Kidney tubule cell (primary cell): Measurements from ENCODE around the gene RECK.
"Not testable (repeated sequence)": the region's sequence is repeated elsewhere in the genome, so short reads cannot be mapped to it uniquely, and the experiment has no call there.

ENCODE experiments used
- DNase-seq: peaks from one replicate; pipeline ENCODE4 v3.0.0-alpha.2; 2018; ENCODE audit warnings: low spot score

RECK gene

DNA sequence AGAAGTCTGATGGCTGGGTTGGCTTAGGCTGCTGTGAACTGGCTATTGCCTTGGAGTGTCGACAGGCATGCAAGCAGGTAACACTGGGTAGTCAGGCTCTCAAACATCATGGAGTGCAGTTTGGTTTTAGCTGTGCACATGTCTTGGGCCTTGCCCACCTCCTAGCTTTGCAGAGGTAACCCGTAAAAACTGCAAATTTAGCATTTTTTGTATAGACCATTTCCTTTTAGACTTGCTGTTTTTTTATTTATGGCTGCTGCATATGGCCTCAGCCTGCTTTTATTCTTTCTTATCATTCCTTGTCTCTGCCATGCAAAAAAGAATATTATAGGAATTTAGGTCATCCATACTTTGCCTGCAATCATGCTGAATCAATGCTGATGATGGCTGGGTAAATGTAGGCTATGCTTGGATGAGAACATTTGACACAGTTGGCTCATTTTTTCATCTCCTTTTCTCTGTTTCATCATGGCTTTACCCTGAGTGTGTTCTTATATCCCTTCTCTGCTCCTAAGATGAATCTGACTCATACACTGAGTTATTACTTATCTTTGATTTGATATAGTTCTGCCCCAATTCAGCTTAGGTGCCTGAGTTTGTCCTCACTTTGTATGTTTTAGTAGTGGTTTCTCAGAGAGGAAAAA is 27.2 kb downstream of the RECK start:
- DNase-seq: peak; percentile 23

DNA sequence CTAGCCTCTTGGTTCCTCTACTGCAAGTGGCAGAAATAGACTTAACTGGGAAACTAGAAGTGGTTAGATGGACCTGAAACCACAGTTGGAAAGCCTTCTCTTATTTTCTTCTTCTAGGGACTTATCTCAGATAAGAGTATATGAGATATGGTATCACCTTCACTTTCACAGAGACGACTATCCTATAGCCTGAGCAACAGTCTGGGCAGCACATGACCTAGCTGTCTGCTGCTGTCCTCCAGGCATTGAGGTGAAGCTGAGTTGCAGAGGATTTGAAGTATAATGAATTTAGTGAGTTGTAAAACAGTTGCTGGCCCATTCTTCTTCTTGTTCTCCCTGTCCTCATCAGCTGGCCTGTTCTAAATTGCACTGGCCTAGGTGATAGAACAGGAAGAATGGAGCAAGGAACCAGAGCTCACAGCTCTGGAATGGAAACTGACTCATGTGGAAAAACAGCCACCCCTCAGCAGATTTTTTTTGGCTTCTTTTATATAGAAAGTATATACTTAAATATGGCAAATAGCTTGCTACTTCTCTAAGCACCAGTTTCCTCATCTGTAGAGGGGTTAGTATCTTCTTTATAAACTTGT is 27.8 kb downstream of the RECK start:
- peak; percentile 32 for DNase-seq

- no peak for DNase-seq
Observed at GRCh38 chr9:36074055-36074454, 37.3 kb downstream of the RECK start.

- peak; percentile 72 for DNase-seq
Observed at GRCh38 chr9:36074870-36075532, 38.3 kb downstream of the RECK start.

GRCh38 chr9:36078051-36078450 is 41.3 kb downstream of the RECK start:
- no peak for DNase-seq

DNA sequence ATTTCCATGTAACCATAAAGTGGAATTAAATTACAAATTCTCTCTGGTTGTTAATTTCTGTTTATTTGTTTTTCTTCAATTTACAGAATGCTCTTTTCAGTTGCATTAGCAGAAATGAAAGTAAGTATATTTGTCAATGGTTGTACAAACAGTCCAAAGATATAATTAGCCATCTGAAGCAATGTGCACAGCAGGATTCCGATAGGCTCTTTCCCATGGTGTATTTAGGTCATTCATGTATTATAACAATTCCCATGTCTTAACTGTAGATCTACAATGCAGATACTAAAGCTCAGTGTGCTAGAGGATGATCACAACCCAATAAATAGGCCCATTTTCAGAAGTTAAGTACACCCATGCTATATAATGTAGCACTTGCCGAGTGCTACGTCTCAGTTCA is 43.8 kb downstream of the RECK start:
- DNase-seq: no peak

DNA sequence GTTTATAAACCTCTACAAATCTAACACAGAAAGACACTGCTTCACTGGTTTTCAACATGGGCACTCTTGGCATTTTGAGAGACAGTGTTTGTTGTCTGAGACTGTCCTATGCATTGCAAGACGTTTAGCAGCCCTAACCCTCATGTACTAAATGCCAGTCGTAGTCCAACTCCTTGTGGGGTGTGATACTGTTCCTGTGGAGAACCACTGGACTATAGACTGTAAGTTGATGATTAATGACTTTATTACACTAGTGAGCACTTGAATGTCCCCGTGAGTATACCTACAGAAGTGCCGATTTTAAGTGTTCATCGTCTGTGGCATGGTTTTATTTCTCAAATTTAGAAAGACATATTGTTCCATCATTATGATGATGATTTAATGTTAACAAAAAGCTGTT is 46.2 kb downstream of the RECK start:
- DNase-seq: peak; percentile 28

- no peak for DNase-seq
Observed at GRCh38 chr9:36086442-36086841, 49.7 kb downstream of the RECK start.

DNA sequence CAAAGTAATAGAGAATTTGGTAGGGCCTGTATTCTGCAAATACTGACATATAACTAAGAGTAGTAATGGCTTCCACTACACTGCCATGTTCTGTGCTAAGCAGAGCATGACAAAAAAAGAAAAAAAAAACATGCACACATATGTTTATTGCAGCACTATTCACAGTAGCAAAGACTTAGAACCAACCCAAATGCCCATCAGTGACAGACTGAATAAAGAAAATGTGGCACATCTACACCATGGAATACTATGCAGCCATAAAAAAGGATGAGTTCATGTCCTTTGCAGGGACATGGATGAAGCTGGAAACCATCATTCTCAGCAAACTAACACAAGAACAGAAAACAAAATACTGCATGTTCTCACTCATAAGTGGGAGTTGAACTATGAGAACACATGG is 50.3 kb downstream of the RECK start:
- not testable (repeated sequence) for DNase-seq

GRCh38 chr9:36088020-36088419 is 51.3 kb downstream of the RECK start:
- DNase-seq: no peak

DNA sequence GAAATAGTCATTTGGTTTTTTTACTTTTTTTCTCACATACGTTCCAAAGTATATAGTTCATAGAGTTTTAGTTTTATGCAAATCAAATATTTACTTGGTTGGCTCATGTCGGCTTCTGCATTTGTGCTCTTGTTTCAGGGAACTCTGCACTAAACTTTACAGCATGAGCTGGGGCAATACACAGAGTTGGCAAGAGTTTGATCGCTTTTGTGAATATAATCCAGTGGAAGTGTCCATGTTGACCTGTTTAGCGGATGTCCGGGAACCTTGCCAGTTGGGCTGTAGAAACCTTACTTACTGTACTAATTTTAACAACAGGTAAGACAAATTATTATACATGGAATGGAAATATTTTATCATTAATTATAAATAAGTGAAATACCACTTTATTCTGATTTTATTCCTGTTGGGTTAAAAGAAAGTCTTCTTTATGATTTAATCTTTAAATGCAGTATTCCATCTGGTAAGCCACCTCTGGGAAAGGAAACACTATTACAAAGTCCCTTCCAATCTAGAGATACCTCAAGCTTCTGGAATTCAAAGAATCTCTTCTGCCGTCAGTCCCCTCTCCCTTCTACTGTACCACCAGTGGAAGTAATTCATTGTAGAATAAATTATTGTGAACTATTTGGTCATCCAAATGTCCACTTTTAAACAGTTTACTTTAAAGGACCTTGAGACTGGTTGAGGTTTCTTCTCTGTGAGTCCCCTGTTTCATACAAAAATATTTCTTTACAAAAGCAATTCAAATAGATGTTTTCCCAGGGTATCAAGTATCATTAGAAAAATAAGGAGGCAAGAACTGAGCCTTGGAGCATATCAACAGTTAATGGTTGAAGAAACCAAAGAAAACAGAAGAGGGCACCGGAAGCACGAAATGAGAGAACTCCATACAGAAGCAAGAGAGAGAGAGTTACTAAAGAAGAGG is 54.6 kb downstream of the RECK start:
- DNase-seq: peak; percentile 90

- no peak for DNase-seq
Observed at GRCh38 chr9:36092014-36092413, 55.3 kb downstream of the RECK start.

- DNase-seq: peak; percentile 18
Observed at GRCh38 chr9:36092509-36093215, 55.9 kb downstream of the RECK start.

- DNase-seq: no peak
Observed at GRCh38 chr9:36093384-36093783, 56.7 kb downstream of the RECK start.

GRCh38 chr9:36099718-36100117 is 63.0 kb downstream of the RECK start:
- DNase-seq: no peak

GRCh38 chr9:36100532-36100931 is 63.8 kb downstream of the RECK start:
- DNase-seq: peak; percentile 32

DNA sequence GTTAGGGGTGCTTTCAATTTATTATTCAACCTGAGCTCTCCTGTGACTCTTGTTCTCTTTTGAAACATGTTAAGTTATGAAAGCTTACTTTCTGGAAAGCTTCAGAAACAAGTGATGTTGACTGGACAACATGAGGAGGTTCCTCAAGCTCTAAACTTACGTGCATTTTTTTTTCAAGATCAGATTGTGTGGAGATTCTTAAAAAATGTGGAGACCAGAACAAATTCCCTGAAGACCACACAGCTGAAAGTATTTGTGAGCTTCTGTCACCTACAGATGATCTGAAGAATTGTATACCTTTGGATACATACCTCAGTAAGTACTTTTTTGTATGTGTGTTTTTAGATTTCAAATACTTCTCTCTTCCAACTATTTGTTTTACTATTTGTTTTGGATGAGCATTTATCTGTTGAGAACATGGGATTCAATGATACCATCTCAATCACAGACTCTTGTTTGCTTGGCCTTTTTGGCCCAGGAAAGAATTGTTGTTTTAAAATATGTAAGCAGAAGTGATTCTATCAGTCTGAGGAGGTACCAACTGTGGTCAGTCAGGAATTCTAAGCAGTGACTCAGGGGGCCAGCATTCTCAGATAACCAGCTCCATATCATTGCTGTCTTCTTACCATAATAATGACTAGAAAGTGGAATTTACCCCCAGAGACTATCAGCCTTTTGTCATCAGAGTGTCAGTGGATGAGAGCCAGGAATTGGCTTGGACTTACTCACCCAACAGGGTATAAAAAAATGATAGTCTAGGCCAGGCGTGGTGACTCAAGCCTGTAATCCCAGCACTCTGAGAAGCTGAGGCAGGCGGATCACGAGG is 65.4 kb downstream of the RECK start:
- DNase-seq: peak; percentile 99

DNA sequence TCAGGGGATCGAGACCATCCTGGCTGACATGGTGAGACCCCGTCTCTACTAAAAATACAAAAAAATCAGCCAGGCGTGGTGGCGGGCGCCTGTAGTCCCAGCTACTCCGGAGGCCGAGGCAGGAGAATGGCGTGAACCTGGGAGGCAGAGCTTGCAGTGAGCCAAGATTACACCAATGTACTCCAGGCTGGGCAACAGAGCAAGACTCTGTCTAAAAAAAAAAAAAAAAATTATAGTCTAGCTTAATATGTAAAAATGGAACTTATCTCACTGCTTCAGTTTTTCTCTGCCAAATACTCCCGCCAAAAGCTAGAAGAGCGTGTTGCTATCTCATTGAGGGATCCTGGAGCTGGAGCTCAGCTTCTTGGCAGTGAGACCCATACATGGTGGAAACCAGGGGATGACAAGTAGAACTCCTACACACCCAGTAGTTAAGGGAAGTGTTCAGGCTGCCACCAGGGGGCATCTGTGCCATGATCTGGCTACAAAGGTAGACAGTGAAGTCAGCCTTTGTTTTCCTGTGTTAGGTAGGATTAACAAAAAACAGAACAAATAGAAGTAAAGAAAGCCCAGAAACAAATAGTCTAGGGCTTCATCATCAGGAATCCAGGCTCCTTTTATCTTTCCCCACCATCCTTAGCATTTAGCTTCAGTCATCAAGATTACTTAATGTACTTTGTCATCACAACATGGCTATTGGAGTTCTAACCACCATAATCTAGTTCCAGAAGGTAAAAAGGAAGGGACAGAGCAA is 66.2 kb downstream of the RECK start:
- peak; percentile 83 for DNase-seq

DNA sequence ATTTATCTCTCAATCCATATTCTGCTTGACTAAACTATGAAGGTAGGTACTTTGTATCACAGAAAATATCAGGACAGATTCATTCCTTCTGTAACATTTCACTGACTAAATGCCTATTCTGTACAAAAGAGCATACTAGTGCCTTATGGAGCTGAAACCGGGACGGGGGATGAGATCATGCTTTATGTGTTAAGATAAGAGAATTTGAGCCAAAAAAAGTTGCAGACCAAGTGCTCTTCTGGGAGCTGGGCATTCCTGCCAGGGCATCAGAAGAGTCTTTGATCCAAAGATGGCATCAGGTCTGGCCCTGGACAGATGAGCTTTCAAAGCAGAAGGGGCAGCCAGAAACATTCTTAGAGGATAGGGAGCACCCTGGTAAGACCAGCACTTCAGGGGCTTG is 72.4 kb downstream of the RECK start:
- no peak for DNase-seq

- no peak for DNase-seq
Observed at GRCh38 chr9:36110434-36110833, 73.7 kb downstream of the RECK start.
